Fibroblast of lung (primary cell): ENCODE data around the gene IL1RAPL2.

Source experiments
- EZH2 ChIP-seq: IDR thresholded peaks from 2 replicates; pipeline ENCODE4 v1.5.1; 2012; ENCODE audit warnings: low read length, control low read depth, mild to moderate bottlenecking; ENCODE audit errors: missing control alignments
- TF ChIP-seq, protein P1 (sequence below), 2 donors: IDR thresholded peaks in 1 of 2; conservative IDR thresholded peaks in 1 of 2; 1 replicate in 1 of 2; 2 replicates in 1 of 2; pipeline ENCODE4 v1.5.1; 2011 to 2012; ENCODE audit warnings: low read length in 2 of 2, control low read depth in 1 of 2, inconsistent platforms in 1 of 2, low read depth in 1 of 2, mild to moderate bottlenecking in 1 of 2

DNA sequence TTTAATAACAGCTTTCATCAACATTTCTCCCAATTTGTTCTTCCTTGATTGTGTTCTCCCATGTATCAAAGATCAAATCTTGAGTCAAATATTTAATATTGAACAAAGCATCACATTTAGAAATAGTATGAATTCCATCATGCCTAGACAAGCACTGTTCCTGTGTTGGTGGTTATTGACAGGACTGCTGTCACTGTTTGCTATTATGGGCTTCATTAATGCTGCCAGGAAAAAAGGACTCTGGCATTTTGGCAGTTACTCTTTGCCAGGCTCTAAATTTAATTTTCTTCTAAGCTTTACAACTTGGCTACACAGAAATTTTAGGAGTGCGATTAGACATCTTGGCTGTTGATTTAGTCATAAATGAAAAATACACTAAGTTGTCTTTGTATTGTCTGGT, 960.4 kb downstream of the IL1RAPL2 start:
- TF ChIP-seq, protein P1, sequence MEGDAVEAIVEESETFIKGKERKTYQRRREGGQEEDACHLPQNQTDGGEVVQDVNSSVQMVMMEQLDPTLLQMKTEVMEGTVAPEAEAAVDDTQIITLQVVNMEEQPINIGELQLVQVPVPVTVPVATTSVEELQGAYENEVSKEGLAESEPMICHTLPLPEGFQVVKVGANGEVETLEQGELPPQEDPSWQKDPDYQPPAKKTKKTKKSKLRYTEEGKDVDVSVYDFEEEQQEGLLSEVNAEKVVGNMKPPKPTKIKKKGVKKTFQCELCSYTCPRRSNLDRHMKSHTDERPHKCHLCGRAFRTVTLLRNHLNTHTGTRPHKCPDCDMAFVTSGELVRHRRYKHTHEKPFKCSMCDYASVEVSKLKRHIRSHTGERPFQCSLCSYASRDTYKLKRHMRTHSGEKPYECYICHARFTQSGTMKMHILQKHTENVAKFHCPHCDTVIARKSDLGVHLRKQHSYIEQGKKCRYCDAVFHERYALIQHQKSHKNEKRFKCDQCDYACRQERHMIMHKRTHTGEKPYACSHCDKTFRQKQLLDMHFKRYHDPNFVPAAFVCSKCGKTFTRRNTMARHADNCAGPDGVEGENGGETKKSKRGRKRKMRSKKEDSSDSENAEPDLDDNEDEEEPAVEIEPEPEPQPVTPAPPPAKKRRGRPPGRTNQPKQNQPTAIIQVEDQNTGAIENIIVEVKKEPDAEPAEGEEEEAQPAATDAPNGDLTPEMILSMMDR (conservative IDR thresholded peaks at IDR 0.05 in 1 of 2, IDR thresholded peaks at IDR 0.05 in 1 of 2; ENCODE audit: low read depth in 1 of 2, low read length in 2 of 2) = no peak
- TF ChIP-seq EZH2 = no peak
